ENCODE results near the gene CCNG2. TPM values are rescaled to one million over a fixed set of nuclear protein-coding genes. Genes with fewer than 3 reads are reported as not detected.
A peak's percentile ranks its signal among the peaks of the same experiment; 100 is the strongest.

Gene CCNG2
- total and polyA plus RNA-seq, 12 donors: 5.4 to 69.2 (median 20.9) TPM

- no peak overlapping the region for H3K4me3 ChIP-seq
- no peaks in the 10 kb centered on the region for H3K36me3 ChIP-seq (replicated peaks in 1 of 2)
- TF ChIP-seq POLR2A (IDR thresholded peaks at IDR 0.05): no peak
- TF ChIP-seq, protein P1, sequence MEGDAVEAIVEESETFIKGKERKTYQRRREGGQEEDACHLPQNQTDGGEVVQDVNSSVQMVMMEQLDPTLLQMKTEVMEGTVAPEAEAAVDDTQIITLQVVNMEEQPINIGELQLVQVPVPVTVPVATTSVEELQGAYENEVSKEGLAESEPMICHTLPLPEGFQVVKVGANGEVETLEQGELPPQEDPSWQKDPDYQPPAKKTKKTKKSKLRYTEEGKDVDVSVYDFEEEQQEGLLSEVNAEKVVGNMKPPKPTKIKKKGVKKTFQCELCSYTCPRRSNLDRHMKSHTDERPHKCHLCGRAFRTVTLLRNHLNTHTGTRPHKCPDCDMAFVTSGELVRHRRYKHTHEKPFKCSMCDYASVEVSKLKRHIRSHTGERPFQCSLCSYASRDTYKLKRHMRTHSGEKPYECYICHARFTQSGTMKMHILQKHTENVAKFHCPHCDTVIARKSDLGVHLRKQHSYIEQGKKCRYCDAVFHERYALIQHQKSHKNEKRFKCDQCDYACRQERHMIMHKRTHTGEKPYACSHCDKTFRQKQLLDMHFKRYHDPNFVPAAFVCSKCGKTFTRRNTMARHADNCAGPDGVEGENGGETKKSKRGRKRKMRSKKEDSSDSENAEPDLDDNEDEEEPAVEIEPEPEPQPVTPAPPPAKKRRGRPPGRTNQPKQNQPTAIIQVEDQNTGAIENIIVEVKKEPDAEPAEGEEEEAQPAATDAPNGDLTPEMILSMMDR (IDR thresholded peaks at IDR 0.05): no peak
- no peaks in the 10 kb centered on the region for H3K9me3 ChIP-seq (replicated peaks in 1 of 3)
- 81 to 90% (median 86%) methylated on average over 1 of the region's 1 CpG for WGBS, 4 donors
- no peaks in the 10 kb centered on the region for H3K27me3 ChIP-seq
- intact Hi-C loops (cut with DNase I): no loop called here
- H3K27ac ChIP-seq: no peak overlapping the region
- peak in 1 of 7 donors; percentile 2 for DNase-seq
- H3K4me1 ChIP-seq (replicated peaks in 1 of 2): no peaks in the 10 kb centered on the region
These were observed 33.0 kb downstream of the CCNG2 start for GRCh38 chr4:77190053-77190452.

DNA sequence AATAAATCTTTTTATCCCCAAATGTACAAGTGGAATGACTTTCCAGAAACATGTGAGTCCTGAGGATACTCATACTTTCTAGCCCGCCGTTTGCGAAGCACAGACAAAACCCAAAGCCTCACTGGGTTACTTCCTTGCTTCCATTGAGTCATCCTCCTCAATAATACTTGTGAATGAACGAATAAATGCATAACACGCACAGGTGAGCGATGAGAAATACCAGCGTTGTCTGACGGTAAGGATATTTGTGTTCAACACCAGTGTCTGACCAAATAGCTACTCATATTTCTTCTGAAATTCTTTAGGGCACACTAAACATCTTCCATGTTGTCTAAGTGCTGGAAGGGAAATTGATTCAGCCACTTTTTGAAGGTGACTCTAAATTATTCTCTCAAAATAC lies 36.0 kb downstream of the CCNG2 start:
- intact Hi-C loops (cut with DNase I): no loop called here
- 80 to 91% (median 85%) methylated on average over 8 of the region's 8 CpGs for WGBS, 4 donors

GRCh38 chr4:77193511-77194102 lies 36.6 kb downstream of the CCNG2 start:
- peak overlapping the region in 1 of 5 donors; percentile 36 for H3K27ac ChIP-seq
- TF ChIP-seq POLR2A (IDR thresholded peaks at IDR 0.05): no peak
- TF ChIP-seq, protein P1 (IDR thresholded peaks at IDR 0.05): no peak
- peak; percentile 21 to 60 (median 35) for DNase-seq
- H3K27me3 ChIP-seq: no peaks in the 10 kb centered on the region
- no peaks in the 10 kb centered on the region for H3K4me1 ChIP-seq (replicated peaks in 1 of 2)
- WGBS, 4 donors: 66 to 85% (median 72%) methylated on average over 17 of the region's 17 CpGs
- intact Hi-C loops (cut with DNase I): no loop called here
- H3K4me3 ChIP-seq: no peak overlapping the region
- no peaks in the 10 kb centered on the region for H3K9me3 ChIP-seq (replicated peaks in 1 of 3)
- no peaks in the 10 kb centered on the region for H3K36me3 ChIP-seq (replicated peaks in 1 of 2)

More for the DNA sequence above, 36.0 kb downstream of the CCNG2 start:
- Histone ChIP-seq H3K4me1 (replicated peaks in 1 of 2) (no peaks in the 10 kb centered on the region), H3K9me3 (replicated peaks in 1 of 3) (no peaks in the 10 kb centered on the region), H3K27me3 (no peaks in the 10 kb centered on the region), H3K4me3 (no peak overlapping the region), H3K27ac (no peak overlapping the region), H3K36me3 (replicated peaks in 1 of 2) (no peaks in the 10 kb centered on the region)
- no peak for DNase-seq
- TF ChIP-seq, protein P1 (IDR thresholded peaks at IDR 0.05): no peak
- TF ChIP-seq POLR2A (IDR thresholded peaks at IDR 0.05): no peak

- Histone ChIP-seq H3K4me1 (replicated peaks in 1 of 2) (no peaks in the 10 kb centered on the region), H3K36me3 (replicated peaks in 1 of 2) (no peaks in the 10 kb centered on the region), H3K9me3 (replicated peaks in 1 of 3) (no peaks in the 10 kb centered on the region), H3K27ac (no peak overlapping the region), H3K4me3 (no peak overlapping the region), H3K27me3 (no peaks in the 10 kb centered on the region)
- intact Hi-C loops (cut with DNase I): no loop called here
- no peak for DNase-seq
- WGBS, 4 donors: 62 to 70% (median 69%) methylated on average over 5 of the region's 5 CpGs
- no peak for TF ChIP-seq POLR2A (IDR thresholded peaks at IDR 0.05)
- TF ChIP-seq, protein P1 (IDR thresholded peaks at IDR 0.05): no peak
These were observed 37.4 kb downstream of the CCNG2 start for GRCh38 chr4:77194366-77194765.
